ENCODE measurements around the gene OVCH2.
A peak's percentile ranks its signal among the peaks of the same experiment; 100 is the strongest.
"Not testable (repeated sequence)": the region's sequence is repeated elsewhere in the genome, so short reads cannot be mapped to it uniquely, and the experiment has no call there.

OVCH2 gene, protein sequence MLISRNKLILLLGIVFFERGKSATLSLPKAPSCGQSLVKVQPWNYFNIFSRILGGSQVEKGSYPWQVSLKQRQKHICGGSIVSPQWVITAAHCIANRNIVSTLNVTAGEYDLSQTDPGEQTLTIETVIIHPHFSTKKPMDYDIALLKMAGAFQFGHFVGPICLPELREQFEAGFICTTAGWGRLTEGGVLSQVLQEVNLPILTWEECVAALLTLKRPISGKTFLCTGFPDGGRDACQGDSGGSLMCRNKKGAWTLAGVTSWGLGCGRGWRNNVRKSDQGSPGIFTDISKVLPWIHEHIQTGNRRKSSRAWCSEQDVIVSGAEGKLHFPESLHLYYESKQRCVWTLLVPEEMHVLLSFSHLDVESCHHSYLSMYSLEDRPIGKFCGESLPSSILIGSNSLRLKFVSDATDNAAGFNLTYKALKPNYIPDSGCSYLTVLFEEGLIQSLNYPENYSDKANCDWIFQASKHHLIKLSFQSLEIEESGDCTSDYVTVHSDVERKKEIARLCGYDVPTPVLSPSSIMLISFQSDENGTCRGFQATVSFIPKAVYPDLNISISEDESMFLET

DNA sequence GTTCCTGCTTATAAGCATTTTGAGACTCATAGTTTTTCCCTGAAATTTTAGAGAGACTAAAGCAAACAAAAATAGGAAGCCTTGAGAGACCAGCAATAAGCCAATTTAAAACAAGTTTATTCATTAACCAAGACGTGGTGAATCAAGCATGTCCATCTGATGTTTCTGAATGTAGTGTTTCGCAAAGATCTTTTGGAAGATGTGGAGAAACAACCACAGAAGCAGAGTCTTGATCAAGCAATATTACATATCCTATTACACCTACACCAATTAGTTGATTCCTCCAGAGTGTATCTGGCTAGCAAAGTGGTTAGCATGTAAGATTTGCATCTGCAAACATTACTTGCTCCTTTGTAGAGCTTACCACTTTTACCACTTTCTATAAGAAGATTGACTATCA is at the start of gene OVCH2:
Gene OVCH2, minus strand, starts transcription at position 101 of the 400 bp plus-strand sequence. Its CDS starts 83 bp downstream, at position 18.
- no peaks in the 10 kb centered on the region for H3K4me1 Mint-ChIP-seq
- ATAC-seq (no peak), DNase-seq (no peak)
- H3K27ac Mint-ChIP-seq, result peak within 1 kb of the TSS in 1 of 2 donors; percentile 54
- H3K9me3 Mint-ChIP-seq, result no peaks in the 10 kb centered on the region
- H3K4me3 Mint-ChIP-seq, result no peak within 1 kb of the TSS
- peaks cover 37% of the 10 kb centered on the region for H3K27me3 Mint-ChIP-seq

DNA sequence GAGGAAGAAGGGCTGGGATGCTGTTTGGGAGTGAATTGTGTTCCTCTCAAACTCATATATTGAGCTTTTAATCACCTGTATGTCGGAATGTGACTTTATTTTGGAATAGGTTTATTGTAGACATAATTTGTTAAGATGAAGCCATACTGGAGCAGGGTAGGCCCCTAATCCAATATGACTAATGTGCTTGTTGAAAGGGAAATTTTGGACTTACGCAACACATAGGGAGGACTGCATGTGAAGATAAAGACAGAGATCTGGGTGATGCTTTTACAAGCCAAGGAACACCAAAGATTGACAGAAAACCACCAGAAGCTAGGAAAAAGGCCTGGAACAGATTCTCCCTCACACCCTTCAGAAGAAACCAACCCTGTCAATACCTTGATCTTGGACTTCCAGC is 43.2 kb upstream of the OVCH2 start:
- Mint-ChIP-seq H3K4me1 (peaks cover 4% of the 10 kb centered on the region), H3K9me3 (peaks cover 0 to 6% of the 10 kb centered on the region in 2 donors), H3K27ac (no peak overlapping the region), H3K27me3 (peaks cover 8% of the 10 kb centered on the region), H3K4me3 (no peak overlapping the region)
- no peak for ATAC-seq
- DNase-seq, result no peak

DNA sequence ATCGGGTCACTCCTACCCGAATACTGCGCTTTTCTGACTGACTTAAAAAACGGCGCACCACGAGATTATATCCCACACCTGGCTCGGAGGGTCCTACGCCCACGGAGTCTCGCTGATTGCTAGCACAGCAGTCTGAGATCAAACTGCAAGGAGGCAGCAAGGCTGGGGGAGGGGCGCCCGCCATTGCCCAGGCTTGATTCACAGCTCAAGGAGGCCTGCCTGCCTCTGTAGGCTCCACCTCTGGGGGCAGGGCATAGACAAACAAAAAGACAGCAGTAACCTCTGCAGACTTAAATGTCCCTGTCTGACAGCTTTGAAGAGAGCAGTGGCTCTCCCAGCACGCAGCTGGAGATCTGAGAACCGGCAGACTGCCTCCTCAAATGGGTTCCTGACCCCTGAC is 28.5 kb upstream of the OVCH2 start:
- H3K27ac Mint-ChIP-seq, H3K4me1 Mint-ChIP-seq, DNase-seq, H3K9me3 Mint-ChIP-seq, ATAC-seq, H3K4me3 Mint-ChIP-seq: not testable (repeated sequence)
- peaks cover 26% of the 10 kb centered on the region for H3K27me3 Mint-ChIP-seq

DNA sequence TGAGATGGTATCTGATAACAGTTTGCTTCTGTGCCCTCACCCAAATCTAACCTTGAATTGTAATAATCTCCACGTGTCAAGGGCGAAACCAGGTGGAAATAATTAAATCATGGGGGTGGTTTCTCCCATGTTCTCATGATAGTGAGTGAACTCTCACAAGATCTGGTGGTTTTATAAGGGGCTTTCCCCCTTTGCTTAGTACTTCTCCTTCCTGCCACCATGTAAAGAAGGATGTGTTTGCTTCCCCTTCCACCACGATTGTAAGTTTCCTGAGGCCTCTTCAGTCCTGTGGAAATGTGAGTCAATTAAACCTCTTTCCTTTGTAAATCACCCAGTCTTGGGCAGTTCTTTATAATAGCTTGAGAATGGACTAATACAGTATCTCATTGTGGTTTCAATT is 8.5 kb upstream of the OVCH2 start:
- Mint-ChIP-seq H3K27ac (no peak overlapping the region), H3K4me1 (no peaks in the 10 kb centered on the region), H3K27me3 (peaks cover 39% of the 10 kb centered on the region), H3K9me3 (peaks cover 8 to 13% of the 10 kb centered on the region in 2 donors), H3K4me3 (no peak overlapping the region)
- ATAC-seq, result no peak
- no peak for DNase-seq

DNA sequence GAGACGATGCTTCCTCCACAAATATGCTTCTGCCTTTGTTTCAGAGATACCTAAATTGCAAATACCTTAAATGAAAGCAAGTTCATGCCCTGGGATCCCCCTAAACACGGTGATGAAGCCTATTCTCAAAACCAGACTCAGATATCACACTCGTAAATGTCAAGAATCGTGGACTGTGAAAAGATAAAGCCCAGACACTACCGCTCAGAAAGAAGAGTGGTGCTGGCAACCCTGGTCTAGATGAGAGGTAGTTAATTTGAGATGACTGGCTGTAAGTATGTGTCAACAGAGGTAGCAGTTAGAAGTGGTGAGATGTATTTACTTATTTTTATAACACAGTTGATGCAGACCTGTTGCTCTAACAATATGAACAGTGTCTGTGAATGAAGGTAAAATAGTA is 2.5 kb downstream of the OVCH2 start:
- DNase-seq, result no peak
- no peak overlapping the region for H3K27ac Mint-ChIP-seq
- H3K4me3 Mint-ChIP-seq, result no peak overlapping the region
- no peak for ATAC-seq
- H3K27me3 Mint-ChIP-seq, result peaks cover 22% of the 10 kb centered on the region
- no peaks in the 10 kb centered on the region for H3K4me1 Mint-ChIP-seq
- H3K9me3 Mint-ChIP-seq, result no peaks in the 10 kb centered on the region

DNA sequence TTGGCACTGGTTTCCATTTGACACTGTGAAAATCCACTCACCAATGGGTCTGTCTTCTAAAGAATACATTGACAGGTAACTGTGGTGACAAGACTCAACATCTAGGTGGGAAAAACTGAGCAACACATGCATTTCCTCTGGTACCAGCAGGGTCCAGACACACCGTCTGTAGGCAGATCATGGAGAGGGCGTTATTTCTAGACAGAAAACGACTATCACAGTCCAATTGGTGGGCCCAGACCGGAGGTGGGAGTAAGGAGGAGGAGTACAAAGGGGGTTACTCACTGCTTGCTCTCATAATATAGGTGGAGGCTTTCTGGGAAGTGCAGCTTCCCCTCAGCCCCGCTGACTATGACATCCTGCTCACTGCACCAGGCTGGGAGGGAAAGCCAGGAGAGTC is 9.9 kb downstream of the OVCH2 start:
- no peaks in the 10 kb centered on the region for H3K9me3 Mint-ChIP-seq
- H3K4me3 Mint-ChIP-seq, result no peak overlapping the region
- ATAC-seq, result peak; percentile 24
- H3K27ac Mint-ChIP-seq, result no peak overlapping the region
- DNase-seq, result no peak
- peaks cover 4% of the 10 kb centered on the region for H3K4me1 Mint-ChIP-seq
- peaks cover 37% of the 10 kb centered on the region for H3K27me3 Mint-ChIP-seq

DNA sequence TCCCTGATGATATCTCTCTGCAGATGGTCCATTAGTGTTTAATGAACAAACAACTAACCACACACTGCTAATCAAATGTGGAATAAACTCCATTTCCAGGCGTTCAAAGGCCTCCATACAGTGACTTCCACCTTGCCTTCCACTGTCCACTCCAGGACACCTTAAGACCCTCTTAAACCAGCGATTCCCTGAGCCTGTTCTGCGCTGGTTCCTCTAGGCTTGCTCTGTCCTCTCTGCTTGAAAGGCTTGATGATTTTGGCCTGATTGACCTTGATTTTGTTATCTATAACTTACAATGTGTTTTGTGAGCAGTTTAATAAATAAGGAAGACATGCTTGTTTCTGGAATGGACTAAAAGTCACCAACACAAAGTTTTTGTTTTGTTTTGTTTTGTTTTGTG is 12.0 kb downstream of the OVCH2 start:
- ATAC-seq (no peak), DNase-seq (no peak)
- H3K9me3 Mint-ChIP-seq, result no peaks in the 10 kb centered on the region
- peaks cover 49% of the 10 kb centered on the region for H3K27me3 Mint-ChIP-seq
- no peak overlapping the region for H3K27ac Mint-ChIP-seq
- H3K4me3 Mint-ChIP-seq, result no peak overlapping the region
- H3K4me1 Mint-ChIP-seq, result peaks cover 6% of the 10 kb centered on the region

DNA sequence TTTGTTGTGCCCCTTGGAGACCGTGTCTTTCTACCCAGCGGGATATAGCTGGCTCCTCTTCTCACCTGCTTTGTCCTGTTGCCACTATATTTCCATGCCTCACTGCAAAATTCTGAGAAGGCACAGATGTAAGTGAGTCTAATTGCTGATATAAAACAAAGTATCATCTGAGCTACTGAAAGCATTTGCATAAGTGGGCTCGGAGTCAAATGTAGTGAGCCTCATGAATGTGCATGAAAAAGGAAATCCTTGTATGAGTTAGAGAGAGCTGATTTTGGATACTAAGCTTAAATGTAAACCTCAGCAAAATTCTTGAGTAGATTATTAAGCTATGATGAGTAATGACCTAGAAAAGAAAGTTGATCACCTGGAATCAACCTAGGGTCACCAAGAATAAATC is 13.9 kb downstream of the OVCH2 start:
- Mint-ChIP-seq H3K27ac (no peak overlapping the region), H3K27me3 (peaks cover 55% of the 10 kb centered on the region), H3K4me3 (no peak overlapping the region), H3K9me3 (no peaks in the 10 kb centered on the region), H3K4me1 (peaks cover 6% of the 10 kb centered on the region)
- DNase-seq (no peak), ATAC-seq (no peak)

DNA sequence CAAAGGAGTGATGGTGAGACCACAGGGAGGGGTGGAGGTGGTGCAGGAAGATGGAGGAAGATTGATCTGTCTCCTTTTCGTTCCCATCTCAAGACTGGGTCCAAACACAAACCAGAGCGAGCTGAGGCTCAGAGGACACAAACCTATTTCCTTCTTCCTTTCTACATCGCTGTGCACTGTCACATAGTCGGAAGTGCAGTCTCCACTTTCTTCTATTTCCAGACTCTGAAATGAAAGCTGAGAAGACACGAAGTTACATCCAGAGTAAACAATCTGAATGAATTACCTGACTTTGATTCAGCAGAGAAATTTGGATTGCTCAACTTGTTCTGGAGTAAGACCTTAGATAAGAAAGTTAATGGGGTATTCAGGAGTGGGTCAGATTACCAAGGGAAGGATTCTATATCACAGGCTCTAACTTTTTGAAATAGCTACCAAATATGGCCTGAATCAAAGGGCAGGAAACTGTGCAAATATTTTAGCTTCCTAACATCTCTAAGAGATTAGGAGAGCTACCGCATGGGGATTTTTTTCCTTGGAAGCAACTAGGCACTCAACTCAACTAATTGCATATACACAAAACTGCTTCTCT is 14.4 kb downstream of the OVCH2 start:
- DNase-seq (no peak), ATAC-seq (no peak)
- Mint-ChIP-seq H3K4me1 (peaks cover 6% of the 10 kb centered on the region), H3K9me3 (no peaks in the 10 kb centered on the region), H3K4me3 (no peak overlapping the region), H3K27ac (peak overlapping the region in 1 of 2 donors; percentile 11), H3K27me3 (peaks cover 56% of the 10 kb centered on the region)

DNA sequence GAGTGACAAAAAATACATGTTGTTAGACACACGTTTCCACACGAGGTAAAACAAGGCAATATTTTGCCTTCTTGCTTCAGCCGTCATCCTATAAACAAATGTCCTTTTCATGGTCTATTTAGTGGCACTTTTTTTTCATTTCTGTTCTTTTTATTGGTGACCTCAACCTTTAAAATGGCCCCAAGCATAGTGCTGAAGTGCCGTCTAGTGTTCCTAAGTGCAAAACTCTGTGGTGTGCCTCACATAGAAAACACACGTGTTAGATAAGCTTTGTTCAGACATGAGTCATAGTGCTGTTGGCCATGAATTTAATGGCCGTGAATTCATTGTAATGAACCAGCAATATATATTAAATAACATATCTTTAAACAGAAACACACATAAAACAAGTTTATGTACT is 15.6 kb downstream of the OVCH2 start:
- H3K4me3 Mint-ChIP-seq, result no peak overlapping the region
- DNase-seq (no peak), ATAC-seq (peak; percentile 72)
- H3K27me3 Mint-ChIP-seq, result peaks cover 56% of the 10 kb centered on the region
- no peaks in the 10 kb centered on the region for H3K9me3 Mint-ChIP-seq
- peaks cover 6% of the 10 kb centered on the region for H3K4me1 Mint-ChIP-seq
- no peak overlapping the region for H3K27ac Mint-ChIP-seq

DNA sequence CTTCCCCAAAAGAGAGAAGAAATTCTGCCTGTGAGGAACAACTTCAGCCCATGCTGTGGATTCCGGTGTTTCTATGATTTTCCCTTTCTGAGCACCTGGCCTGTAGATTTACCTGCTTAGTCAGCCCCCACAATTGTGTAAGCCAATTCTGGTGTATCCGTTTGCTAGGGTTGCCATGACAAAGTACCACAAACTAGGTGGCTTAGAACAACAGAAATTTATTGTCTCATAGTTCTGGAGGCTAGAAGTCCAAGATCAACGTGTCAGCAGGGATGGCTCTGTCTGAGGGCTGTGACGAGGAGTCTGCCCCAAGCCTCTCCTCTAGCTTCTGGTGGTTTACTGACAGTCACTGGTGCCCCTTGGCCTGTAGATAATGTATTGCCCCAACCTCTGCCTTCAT is 17.0 kb downstream of the OVCH2 start:
- H3K4me1 Mint-ChIP-seq, result peaks cover 6% of the 10 kb centered on the region
- DNase-seq, result no peak
- no peak overlapping the region for H3K27ac Mint-ChIP-seq
- no peak overlapping the region for H3K4me3 Mint-ChIP-seq
- no peak for ATAC-seq
- peaks cover 53% of the 10 kb centered on the region for H3K27me3 Mint-ChIP-seq
- H3K9me3 Mint-ChIP-seq, result no peaks in the 10 kb centered on the region

DNA sequence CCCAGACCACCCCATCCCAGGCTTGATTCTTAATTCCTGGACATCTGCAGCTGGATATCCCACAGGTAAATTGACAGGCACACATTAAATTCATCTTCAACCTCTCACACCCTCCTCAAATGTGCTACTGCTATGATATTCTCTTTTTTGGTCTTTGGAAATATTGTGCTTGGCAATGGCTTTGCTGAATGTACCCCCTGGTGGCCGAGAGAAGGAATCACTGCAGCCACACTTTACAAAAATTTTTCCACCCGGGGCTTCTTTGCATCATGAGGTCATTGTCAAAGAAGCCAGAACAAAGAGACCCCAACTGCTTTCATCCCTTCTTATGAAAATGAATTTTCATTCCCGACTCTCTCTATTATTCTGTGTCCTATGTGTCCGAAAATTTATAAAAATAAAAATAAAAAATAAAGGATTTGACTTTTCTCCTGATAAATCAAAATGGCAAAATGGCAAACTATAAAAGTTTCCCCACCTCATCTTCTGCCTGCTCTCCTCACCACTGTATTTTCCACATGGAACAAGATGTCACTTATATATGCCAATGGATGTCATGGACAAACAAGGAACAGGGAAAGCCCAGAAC is 17.9 kb downstream of the OVCH2 start:
- no peak for ATAC-seq
- Mint-ChIP-seq H3K9me3 (no peaks in the 10 kb centered on the region), H3K4me3 (no peak overlapping the region), H3K27ac (no peak overlapping the region), H3K4me1 (peaks cover 6% of the 10 kb centered on the region), H3K27me3 (peaks cover 44% of the 10 kb centered on the region)
- DNase-seq, result peak in 1 of 2 donors; percentile 26

DNA sequence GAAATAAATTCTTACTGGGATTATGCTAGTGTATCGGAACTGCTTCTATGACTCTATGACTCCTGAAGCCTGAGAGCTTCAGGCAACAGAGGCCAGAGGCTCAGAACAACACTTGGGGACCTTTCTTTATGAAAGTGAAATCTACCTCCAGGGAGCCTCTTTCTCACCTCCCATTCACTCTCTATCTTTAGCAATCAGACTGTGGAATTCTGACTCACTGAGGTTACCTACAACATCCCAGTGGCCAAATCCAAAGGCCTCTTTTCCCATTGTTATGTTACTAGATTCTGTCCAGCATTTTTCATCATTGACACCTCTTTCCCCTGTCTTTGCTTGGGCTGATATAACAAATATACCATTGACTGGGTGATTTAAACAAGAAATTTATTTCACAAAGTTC is 18.9 kb downstream of the OVCH2 start:
- H3K4me3 Mint-ChIP-seq, result no peak overlapping the region
- no peak for ATAC-seq
- peaks cover 6% of the 10 kb centered on the region for H3K4me1 Mint-ChIP-seq
- H3K27me3 Mint-ChIP-seq, result peaks cover 35% of the 10 kb centered on the region
- DNase-seq, result no peak
- no peak overlapping the region for H3K27ac Mint-ChIP-seq
- no peaks in the 10 kb centered on the region for H3K9me3 Mint-ChIP-seq

DNA sequence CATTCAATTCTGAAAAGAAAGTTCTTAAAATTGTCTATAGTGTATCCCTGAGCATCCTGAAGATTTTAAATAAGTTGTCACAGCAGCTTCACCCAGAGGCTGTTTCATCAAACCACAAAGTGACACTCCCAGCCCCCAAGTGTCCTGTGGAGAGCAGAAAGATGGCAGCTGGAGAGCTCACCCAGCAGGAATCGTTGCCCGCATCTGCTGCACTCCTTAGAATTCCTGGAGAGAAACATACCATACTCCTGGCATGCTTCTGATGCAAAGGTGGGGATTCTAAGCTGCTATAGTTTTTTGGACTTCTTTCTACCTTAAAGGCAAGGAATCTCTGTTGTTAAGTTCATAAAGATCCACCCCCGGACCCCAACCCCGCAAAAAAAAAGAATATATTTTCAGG is 19.5 kb downstream of the OVCH2 start:
- H3K9me3 Mint-ChIP-seq, result no peaks in the 10 kb centered on the region
- H3K27ac Mint-ChIP-seq, result no peak overlapping the region
- peaks cover 6% of the 10 kb centered on the region for H3K4me1 Mint-ChIP-seq
- peaks cover 29% of the 10 kb centered on the region for H3K27me3 Mint-ChIP-seq
- ATAC-seq (no peak), DNase-seq (no peak)
- no peak overlapping the region for H3K4me3 Mint-ChIP-seq

DNA sequence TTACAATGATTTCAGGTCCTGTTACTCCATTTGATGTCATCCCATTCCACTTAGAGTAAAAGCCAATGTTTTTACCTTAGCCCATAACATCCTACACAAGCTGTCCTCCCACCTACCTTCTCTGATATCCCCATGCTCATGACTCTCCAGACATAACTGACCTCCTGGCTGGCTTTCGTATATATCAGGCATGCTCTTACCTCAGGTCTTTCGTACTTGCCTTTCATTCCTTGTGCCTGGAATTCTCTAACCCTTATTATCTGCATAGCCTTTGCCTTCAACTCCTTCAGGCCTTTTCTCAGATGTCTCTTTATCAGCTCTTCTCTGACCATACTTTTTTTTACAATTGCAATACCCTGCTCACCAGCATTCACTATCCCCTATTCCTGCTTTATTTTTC is 22.7 kb downstream of the OVCH2 start:
- no peaks in the 10 kb centered on the region for H3K9me3 Mint-ChIP-seq
- DNase-seq (no peak), ATAC-seq (no peak)
- H3K4me3 Mint-ChIP-seq, result no peak overlapping the region
- H3K4me1 Mint-ChIP-seq, result no peaks in the 10 kb centered on the region
- H3K27ac Mint-ChIP-seq, result no peak overlapping the region
- H3K27me3 Mint-ChIP-seq, result peaks cover 22% of the 10 kb centered on the region

DNA sequence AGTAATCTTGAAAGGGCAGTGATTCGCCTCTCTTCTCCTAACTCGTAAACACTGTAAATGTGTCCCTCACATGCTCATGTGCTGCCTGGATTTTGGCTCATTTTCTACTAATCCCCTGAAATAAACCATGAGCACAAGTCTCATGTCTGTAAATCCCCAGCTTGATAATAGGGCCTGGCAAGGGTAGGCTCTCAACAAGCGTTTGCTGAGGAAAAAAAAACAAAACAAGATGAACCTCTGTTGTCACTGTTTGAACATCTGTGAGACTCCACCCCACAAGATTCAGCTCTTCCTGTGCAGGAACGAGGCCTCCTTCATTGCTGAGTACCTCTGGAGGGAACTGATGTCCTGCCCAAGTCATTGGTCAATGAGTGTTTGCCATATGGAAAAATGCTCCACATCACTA is 28.5 kb downstream of the OVCH2 start:
- Mint-ChIP-seq H3K9me3 (no peaks in the 10 kb centered on the region), H3K4me1 (peaks cover 12% of the 10 kb centered on the region), H3K27me3 (peaks cover 62% of the 10 kb centered on the region), H3K27ac (no peak overlapping the region), H3K4me3 (no peak overlapping the region)
- no peak for ATAC-seq
- no peak for DNase-seq
